HG02852 (cell line): ENCODE results near the gene MRPL49.
"Not testable (repeated sequence)": the region's sequence is repeated elsewhere in the genome, so short reads cannot be mapped to it uniquely, and the experiment has no call there.

ENCODE experiments used
- ATAC-seq: cut with Tn5 transposase; IDR thresholded peaks from one replicate; pipeline ENCODE4 v1.9.1; 2021; ENCODE audit warnings: mild to moderate bottlenecking, moderate library complexity; ENCODE audit not compliant: unreplicated experiment

MRPL49 gene

GRCh38 chr11:65132238-65132987 is 10.3 kb downstream of the MRPL49 start:
- peak; percentile 54 for ATAC-seq

- ATAC-seq = no peak
Measured at GRCh38 chr11:65132988-65133700, 11.0 kb downstream of the MRPL49 start.

GRCh38 chr11:65133724-65134123 is 11.6 kb downstream of the MRPL49 start:
- no peak for ATAC-seq

- ATAC-seq = peak; percentile 54
Measured at GRCh38 chr11:65134240-65134951, 12.3 kb downstream of the MRPL49 start, which contains the start of gene SYVN1. SYVN1 (minus strand) TSS chr11:65134519; CDS start chr11:65133601, 918 bp downstream.

- ATAC-seq = peak; percentile 66
Measured at GRCh38 chr11:65134952-65135632, 13.0 kb downstream of the MRPL49 start.

GRCh38 chr11:65135633-65136145 is 13.6 kb downstream of the MRPL49 start:
- no peak for ATAC-seq

GRCh38 chr11:65136515-65137096 is 14.5 kb downstream of the MRPL49 start:
- no peak for ATAC-seq

- no peak for ATAC-seq
Measured at GRCh38 chr11:65141896-65142494, 19.9 kb downstream of the MRPL49 start.

GRCh38 chr11:65147352-65148075 is 25.4 kb downstream of the MRPL49 start:
- ATAC-seq = no peak

GRCh38 chr11:65148657-65149056 is 26.5 kb downstream of the MRPL49 start:
- ATAC-seq = no peak

GRCh38 chr11:65150131-65150508 is 28.0 kb downstream of the MRPL49 start:
- ATAC-seq = not testable (repeated sequence)

- no peak for ATAC-seq
Measured at GRCh38 chr11:65150509-65151299, 28.6 kb downstream of the MRPL49 start.

- no peak for ATAC-seq
Measured at GRCh38 chr11:65151331-65151899, 29.3 kb downstream of the MRPL49 start.

GRCh38 chr11:65152122-65152521 is 30.0 kb downstream of the MRPL49 start:
- ATAC-seq = no peak

GRCh38 chr11:65156256-65156655 is 34.1 kb downstream of the MRPL49 start:
- no peak for ATAC-seq

- ATAC-seq = no peak
Measured at GRCh38 chr11:65156926-65157325, 34.8 kb downstream of the MRPL49 start.

- ATAC-seq = no peak
Measured at GRCh38 chr11:65157336-65157735, 35.2 kb downstream of the MRPL49 start.

GRCh38 chr11:65159012-65159411 is 36.9 kb downstream of the MRPL49 start:
- no peak for ATAC-seq
